Ovary (tissue), 3 donors: Measurements from ENCODE around the gene IL11.

Experiments
- EP300 ChIP-seq: sonication (generic); formaldehyde crosslinking; IDR thresholded peaks from one replicate; pipeline ENCODE4 v1.6.1; 2017; ENCODE audit warnings: antibody characterized with exemption
- POLR2A ChIP-seq: fragments of 450-650 bp; IDR thresholded peaks from one replicate; pipeline ENCODE4 v1.6.1; 2017; ENCODE audit warnings: antibody characterized with exemption, mild to moderate bottlenecking, moderate library complexity
- TF ChIP-seq, protein P1 (sequence below), 3 donors: fragments of 450-650 bp in 2 of 3; fragments of 200-600 bp in 1 of 3; IDR thresholded peaks; one replicate each; pipeline versions ENCODE4 v1.5.1 to v1.8.0; 2016 to 2022; ENCODE audit warnings: antibody characterized with exemption in 3 of 3, mild to moderate bottlenecking in 1 of 3
- donor health status: DM: no; HTN: no; CAD: no.

DNA sequence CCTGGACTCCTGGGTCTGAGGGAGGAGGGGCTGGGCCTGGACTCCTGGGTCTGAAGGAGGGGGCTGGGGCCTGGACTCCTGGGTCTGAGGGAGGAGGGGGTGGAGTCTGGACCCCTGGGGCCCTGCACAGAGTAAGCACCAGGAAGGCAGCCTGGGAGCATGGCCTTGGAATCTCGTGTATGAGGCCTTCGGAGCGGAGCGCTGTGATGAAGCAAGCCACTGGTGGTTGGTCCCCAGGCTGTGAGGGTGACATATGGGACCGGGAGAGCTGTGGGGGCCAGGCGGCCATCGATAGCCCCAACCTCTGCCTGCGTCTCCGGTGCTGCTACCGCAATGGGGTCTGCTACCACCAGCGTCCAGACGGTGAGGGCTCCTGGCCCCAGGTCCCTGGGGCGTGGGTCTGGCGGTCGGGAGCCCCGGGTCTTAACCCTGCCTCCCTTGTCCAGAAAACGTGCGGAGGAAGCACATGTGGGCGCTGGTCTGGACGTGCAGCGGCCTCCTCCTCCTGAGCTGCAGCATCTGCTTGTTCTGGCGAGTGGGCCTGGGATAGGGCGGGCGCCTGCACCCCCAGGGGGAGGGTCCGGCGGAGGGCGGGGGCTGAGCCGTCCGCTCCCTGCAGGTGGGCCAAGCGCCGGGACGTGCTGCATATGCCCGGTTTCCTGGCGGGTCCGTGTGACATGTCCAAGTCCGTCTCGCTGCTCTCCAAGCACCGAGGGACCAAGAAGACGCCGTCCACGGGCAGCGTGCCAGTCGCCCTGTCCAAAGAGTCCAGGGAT lies 7.3 kb upstream of the IL11 start:
- TF ChIP-seq, protein P1, sequence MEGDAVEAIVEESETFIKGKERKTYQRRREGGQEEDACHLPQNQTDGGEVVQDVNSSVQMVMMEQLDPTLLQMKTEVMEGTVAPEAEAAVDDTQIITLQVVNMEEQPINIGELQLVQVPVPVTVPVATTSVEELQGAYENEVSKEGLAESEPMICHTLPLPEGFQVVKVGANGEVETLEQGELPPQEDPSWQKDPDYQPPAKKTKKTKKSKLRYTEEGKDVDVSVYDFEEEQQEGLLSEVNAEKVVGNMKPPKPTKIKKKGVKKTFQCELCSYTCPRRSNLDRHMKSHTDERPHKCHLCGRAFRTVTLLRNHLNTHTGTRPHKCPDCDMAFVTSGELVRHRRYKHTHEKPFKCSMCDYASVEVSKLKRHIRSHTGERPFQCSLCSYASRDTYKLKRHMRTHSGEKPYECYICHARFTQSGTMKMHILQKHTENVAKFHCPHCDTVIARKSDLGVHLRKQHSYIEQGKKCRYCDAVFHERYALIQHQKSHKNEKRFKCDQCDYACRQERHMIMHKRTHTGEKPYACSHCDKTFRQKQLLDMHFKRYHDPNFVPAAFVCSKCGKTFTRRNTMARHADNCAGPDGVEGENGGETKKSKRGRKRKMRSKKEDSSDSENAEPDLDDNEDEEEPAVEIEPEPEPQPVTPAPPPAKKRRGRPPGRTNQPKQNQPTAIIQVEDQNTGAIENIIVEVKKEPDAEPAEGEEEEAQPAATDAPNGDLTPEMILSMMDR (IDR thresholded peaks at IDR 0.05), result no peak
- TF ChIP-seq POLR2A, result no peak
- no peak for TF ChIP-seq EP300
